ENCODE results near the gene BMPR1A.

The BMPR1A gene

GRCh38 chr10:86728056-86728455, 28.4 kb upstream of the BMPR1A start:
- Histone ChIP-seq H3K79me2 (ENCODE audit: low read length) (no peaks in the 10 kb centered on the region), H4K20me1 (ENCODE audit: insufficient read depth, low read length) (no peaks in the 10 kb centered on the region), H3K27ac (ENCODE audit: low read length) (no peak overlapping the region), H3K9me3 (ENCODE audit: insufficient read depth, low read length) (no peaks in the 10 kb centered on the region), H3K27me3 (ENCODE audit: low read depth, low read length) (no peaks in the 10 kb centered on the region), H3K4me3 (ENCODE audit: low read length) (no peak overlapping the region), H3K4me2 (ENCODE audit: low read length) (no peak overlapping the region), H3K9ac (ENCODE audit: low read length) (no peak overlapping the region), H3K36me3 (replicated peaks; ENCODE audit: low read depth, low read length) (no peaks in the 10 kb centered on the region), H2AFZ (ENCODE audit: low read depth, low read length) (no peak overlapping the region), H3K4me1 (ENCODE audit: low read length) (no peaks in the 10 kb centered on the region)
- TF ChIP-seq EZH2phosphoT487 (IDR thresholded peaks at IDR 0.05; ENCODE audit: low read depth), result no peak
- no peak for TF ChIP-seq CTCF (IDR thresholded peaks at IDR 0.05; ENCODE audit: low read depth, low read length)

GRCh38 chr10:86729677-86730076, 26.7 kb upstream of the BMPR1A start:
- Histone ChIP-seq H3K4me2 (ENCODE audit: low read length) (no peak overlapping the region), H3K4me3 (ENCODE audit: low read length) (no peak overlapping the region), H2AFZ (ENCODE audit: low read depth, low read length) (no peak overlapping the region), H3K9me3 (ENCODE audit: insufficient read depth, low read length) (no peaks in the 10 kb centered on the region), H3K27me3 (ENCODE audit: low read depth, low read length) (no peaks in the 10 kb centered on the region), H3K4me1 (ENCODE audit: low read length) (peaks cover 8% of the 10 kb centered on the region; the same call in 1 of the 2 replicates), H3K79me2 (ENCODE audit: low read length) (no peaks in the 10 kb centered on the region), H3K36me3 (replicated peaks; ENCODE audit: low read depth, low read length) (no peaks in the 10 kb centered on the region), H3K27ac (ENCODE audit: low read length) (no peak overlapping the region), H3K9ac (ENCODE audit: low read length) (no peak overlapping the region), H4K20me1 (ENCODE audit: insufficient read depth, low read length) (no peaks in the 10 kb centered on the region)
- TF ChIP-seq EZH2phosphoT487 (IDR thresholded peaks at IDR 0.05; ENCODE audit: low read depth) (no peak), CTCF (IDR thresholded peaks at IDR 0.05; ENCODE audit: low read depth, low read length) (no peak)

GRCh38 chr10:86730227-86730626, 26.2 kb upstream of the BMPR1A start:
- Histone ChIP-seq H4K20me1 (ENCODE audit: insufficient read depth, low read length) (no peaks in the 10 kb centered on the region), H3K4me2 (ENCODE audit: low read length) (no peak overlapping the region), H3K9ac (ENCODE audit: low read length) (no peak overlapping the region), H3K79me2 (ENCODE audit: low read length) (no peaks in the 10 kb centered on the region), H3K4me3 (ENCODE audit: low read length) (no peak overlapping the region), H3K9me3 (ENCODE audit: insufficient read depth, low read length) (no peaks in the 10 kb centered on the region), H2AFZ (ENCODE audit: low read depth, low read length) (no peak overlapping the region), H3K27ac (ENCODE audit: low read length) (no peak overlapping the region), H3K4me1 (ENCODE audit: low read length) (peaks cover 8% of the 10 kb centered on the region; the same call in 1 of the 2 replicates), H3K36me3 (replicated peaks; ENCODE audit: low read depth, low read length) (no peaks in the 10 kb centered on the region), H3K27me3 (ENCODE audit: low read depth, low read length) (no peaks in the 10 kb centered on the region)
- TF ChIP-seq CTCF (IDR thresholded peaks at IDR 0.05; ENCODE audit: low read depth, low read length) (no peak), EZH2phosphoT487 (IDR thresholded peaks at IDR 0.05; ENCODE audit: low read depth) (no peak)

- H3K4me3 ChIP-seq (ENCODE audit: low read length), result no peak overlapping the region
- TF ChIP-seq EZH2phosphoT487 (IDR thresholded peaks at IDR 0.05; ENCODE audit: low read depth) (no peak), CTCF (IDR thresholded peaks at IDR 0.05; ENCODE audit: low read depth, low read length) (no peak)
These were observed 23.6 kb upstream of the BMPR1A start for GRCh38 chr10:86732771-86733170.

More at GRCh38 chr10:86732771-86733170, 23.6 kb upstream of the BMPR1A start:
- Histone ChIP-seq H2AFZ (ENCODE audit: low read depth, low read length) (no peak overlapping the region), H3K36me3 (replicated peaks; ENCODE audit: low read depth, low read length) (no peaks in the 10 kb centered on the region), H3K4me1 (ENCODE audit: low read length) (peaks cover 8% of the 10 kb centered on the region; the same call in 1 of the 2 replicates), H3K9me3 (ENCODE audit: insufficient read depth, low read length) (no peaks in the 10 kb centered on the region), H4K20me1 (ENCODE audit: insufficient read depth, low read length) (no peaks in the 10 kb centered on the region), H3K9ac (ENCODE audit: low read length) (no peak overlapping the region), H3K27me3 (ENCODE audit: low read depth, low read length) (no peaks in the 10 kb centered on the region), H3K79me2 (ENCODE audit: low read length) (no peaks in the 10 kb centered on the region), H3K27ac (ENCODE audit: low read length) (no peak overlapping the region), H3K4me2 (ENCODE audit: low read length) (no peak overlapping the region)

All from OCI-LY3 (cell line).